Retina (tissue), 1 donor: ENCODE data around the gene IFT57.
"Not testable (repeated sequence)": the region's sequence is repeated elsewhere in the genome, so short reads cannot be mapped to it uniquely, and the experiment has no call there.

ENCODE experiments used
- DNase-seq: peaks from one replicate; pipeline ENCODE4 v3.0.0-alpha.2; 2016

Gene IFT57

GRCh38 chr3:108157273-108157672, 65.0 kb downstream of the IFT57 start:
- DNase-seq = no peak

GRCh38 chr3:108156312-108156853, 65.8 kb downstream of the IFT57 start:
- no peak for DNase-seq

- not testable (repeated sequence) for DNase-seq
Measured at GRCh38 chr3:108155642-108156041, 66.6 kb downstream of the IFT57 start.

- DNase-seq = no peak
Measured at GRCh38 chr3:108153451-108153981, 68.7 kb downstream of the IFT57 start.

GRCh38 chr3:108152274-108152673, 70.0 kb downstream of the IFT57 start:
- no peak for DNase-seq

GRCh38 chr3:108150200-108150599, 72.0 kb downstream of the IFT57 start:
- DNase-seq = no peak

GRCh38 chr3:108146139-108146538, 76.1 kb downstream of the IFT57 start:
- DNase-seq = no peak

- DNase-seq = no peak
Measured at GRCh38 chr3:108145578-108145977, 76.6 kb downstream of the IFT57 start.

- no peak for DNase-seq
Measured at GRCh38 chr3:108137460-108137814, 84.8 kb downstream of the IFT57 start.

GRCh38 chr3:108136561-108137459, 85.4 kb downstream of the IFT57 start:
- DNase-seq = no peak

- DNase-seq = no peak
Measured at GRCh38 chr3:108134555-108134880, 87.7 kb downstream of the IFT57 start.

- DNase-seq = no peak
Measured at GRCh38 chr3:108133858-108134554, 88.2 kb downstream of the IFT57 start.

- no peak for DNase-seq
Measured at GRCh38 chr3:108133048-108133369, 89.2 kb downstream of the IFT57 start.

- no peak for DNase-seq
Measured at GRCh38 chr3:108131475-108132134, 90.6 kb downstream of the IFT57 start.

GRCh38 chr3:108130701-108131474, 91.3 kb downstream of the IFT57 start:
- DNase-seq = no peak

- no peak for DNase-seq
Measured at GRCh38 chr3:108130236-108130635, 92.0 kb downstream of the IFT57 start.

- DNase-seq = no peak
Measured at GRCh38 chr3:108127301-108127988, 94.8 kb downstream of the IFT57 start.

GRCh38 chr3:108126348-108126747, 95.9 kb downstream of the IFT57 start:
- no peak for DNase-seq

GRCh38 chr3:108125550-108126071, 96.6 kb downstream of the IFT57 start:
- DNase-seq = peak; percentile 21

- no peak for DNase-seq
Measured at GRCh38 chr3:108125153-108125543, 97.1 kb downstream of the IFT57 start.

- DNase-seq = no peak
Measured at GRCh38 chr3:108124337-108125152, 97.7 kb downstream of the IFT57 start.
